Measurements from ENCODE around the gene OLFM2.
A peak's percentile ranks its signal among the peaks of the same experiment; 100 is the strongest.
"Not testable (repeated sequence)": the region's sequence is repeated elsewhere in the genome, so short reads cannot be mapped to it uniquely, and the experiment has no call there.

Gene OLFM2

GRCh38 chr19:9956956-9957355 is 20.6 kb upstream of the OLFM2 start:
- intact Hi-C loops (cut with micrococcal nuclease), result no loop called here
- H3K4me1 Mint-ChIP-seq (ENCODE audit: low read depth), result no peaks in the 10 kb centered on the region
- no peak overlapping the region for H3K4me3 Mint-ChIP-seq
- no peak overlapping the region for H3K27ac Mint-ChIP-seq
- H3K9me3 Mint-ChIP-seq, result no peaks in the 10 kb centered on the region
- peaks cover 27% of the 10 kb centered on the region for H3K27me3 Mint-ChIP-seq
- no peaks in the 10 kb centered on the region for H3K36me3 Mint-ChIP-seq (ENCODE audit: low read depth)

- H3K27me3 Mint-ChIP-seq, result peaks cover 16% of the 10 kb centered on the region
Measured at GRCh38 chr19:9953802-9954542, 17.7 kb upstream of the OLFM2 start.

GRCh38 chr19:9952276-9952675 is 16.0 kb upstream of the OLFM2 start:
- no peak overlapping the region for H3K27ac Mint-ChIP-seq
- intact Hi-C loops (cut with micrococcal nuclease), result no loop called here
- no peak overlapping the region for H3K4me3 Mint-ChIP-seq
- no peaks in the 10 kb centered on the region for H3K9me3 Mint-ChIP-seq
- no peaks in the 10 kb centered on the region for H3K36me3 Mint-ChIP-seq (ENCODE audit: low read depth)
- H3K27me3 Mint-ChIP-seq, result peaks cover 12% of the 10 kb centered on the region
- H3K4me1 Mint-ChIP-seq (ENCODE audit: low read depth), result no peaks in the 10 kb centered on the region

More at GRCh38 chr19:9953802-9954542, 17.7 kb upstream of the OLFM2 start:
- intact Hi-C loops (cut with micrococcal nuclease), result no loop called here
- H3K9me3 Mint-ChIP-seq, result no peaks in the 10 kb centered on the region
- no peaks in the 10 kb centered on the region for H3K4me1 Mint-ChIP-seq (ENCODE audit: low read depth)
- H3K27ac Mint-ChIP-seq, result no peak overlapping the region
- H3K36me3 Mint-ChIP-seq (ENCODE audit: low read depth), result no peaks in the 10 kb centered on the region
- no peak overlapping the region for H3K4me3 Mint-ChIP-seq

GRCh38 chr19:9947441-9947840 is 11.1 kb upstream of the OLFM2 start:
- Mint-ChIP-seq H3K4me1 (ENCODE audit: low read depth) (peaks cover 7% of the 10 kb centered on the region), H3K9me3 (peaks cover 3% of the 10 kb centered on the region), H3K4me3 (no peak overlapping the region), H3K36me3 (ENCODE audit: low read depth) (no peaks in the 10 kb centered on the region), H3K27me3 (peaks cover 7% of the 10 kb centered on the region), H3K27ac (no peak overlapping the region)
- intact Hi-C loops (cut with micrococcal nuclease), result no loop called here

GRCh38 chr19:9946528-9947125 is 10.3 kb upstream of the OLFM2 start:
- H3K4me3 Mint-ChIP-seq; H3K27ac Mint-ChIP-seq; H3K4me1 Mint-ChIP-seq (ENCODE audit: low read depth); H3K36me3 Mint-ChIP-seq (ENCODE audit: low read depth); intact Hi-C loops (cut with micrococcal nuclease); H3K27me3 Mint-ChIP-seq: not testable (repeated sequence)
- H3K9me3 Mint-ChIP-seq, result peaks cover 11% of the 10 kb centered on the region

- peaks cover 16% of the 10 kb centered on the region for H3K9me3 Mint-ChIP-seq
- H3K4me3 Mint-ChIP-seq, result no peak overlapping the region
- H3K4me1 Mint-ChIP-seq (ENCODE audit: low read depth), result peaks cover 7% of the 10 kb centered on the region
- intact Hi-C loops (cut with micrococcal nuclease), result no loop called here
- H3K27ac Mint-ChIP-seq, result no peak overlapping the region
- H3K27me3 Mint-ChIP-seq, result peaks cover 13% of the 10 kb centered on the region
- H3K36me3 Mint-ChIP-seq (ENCODE audit: low read depth), result no peaks in the 10 kb centered on the region
Measured at GRCh38 chr19:9945319-9945966, 9.1 kb upstream of the OLFM2 start.

- intact Hi-C loops (cut with micrococcal nuclease), result no loop called here
- Mint-ChIP-seq H3K4me1 (ENCODE audit: low read depth) (peaks cover 7% of the 10 kb centered on the region), H3K27me3 (peaks cover 22% of the 10 kb centered on the region)
Measured at GRCh38 chr19:9943744-9944143, 7.4 kb upstream of the OLFM2 start.

GRCh38 chr19:9941671-9942070 is 5.4 kb upstream of the OLFM2 start:
- Mint-ChIP-seq H3K27me3 (peaks cover 41% of the 10 kb centered on the region), H3K4me1 (ENCODE audit: low read depth) (peaks cover 13% of the 10 kb centered on the region), H3K36me3 (ENCODE audit: low read depth) (no peaks in the 10 kb centered on the region), H3K4me3 (no peak overlapping the region), H3K27ac (no peak overlapping the region), H3K9me3 (peaks cover 16% of the 10 kb centered on the region)
- intact Hi-C loops (cut with micrococcal nuclease), result no loop called here

More at GRCh38 chr19:9943744-9944143, 7.4 kb upstream of the OLFM2 start:
- Mint-ChIP-seq H3K9me3 (peaks cover 16% of the 10 kb centered on the region), H3K36me3 (ENCODE audit: low read depth) (no peaks in the 10 kb centered on the region), H3K4me3 (no peak overlapping the region), H3K27ac (no peak overlapping the region)

- Mint-ChIP-seq H3K4me1 (ENCODE audit: low read depth) (peaks cover 14% of the 10 kb centered on the region), H3K36me3 (ENCODE audit: low read depth) (no peaks in the 10 kb centered on the region), H3K27ac (no peak overlapping the region), H3K4me3 (no peak overlapping the region), H3K9me3 (peaks cover 16% of the 10 kb centered on the region), H3K27me3 (peaks cover 43% of the 10 kb centered on the region)
- intact Hi-C loops (cut with micrococcal nuclease), result no loop called here
Measured at GRCh38 chr19:9941231-9941630, 4.9 kb upstream of the OLFM2 start.

- H3K9me3 Mint-ChIP-seq, result peaks cover 16% of the 10 kb centered on the region
- no peak overlapping the region for H3K4me3 Mint-ChIP-seq
- intact Hi-C loops (cut with micrococcal nuclease), result no loop called here
- peaks cover 15% of the 10 kb centered on the region for H3K4me1 Mint-ChIP-seq (ENCODE audit: low read depth)
- H3K36me3 Mint-ChIP-seq (ENCODE audit: low read depth), result no peaks in the 10 kb centered on the region
- no peak overlapping the region for H3K27ac Mint-ChIP-seq
- H3K27me3 Mint-ChIP-seq, result peaks cover 46% of the 10 kb centered on the region
Measured at GRCh38 chr19:9940778-9941177, 4.5 kb upstream of the OLFM2 start.

GRCh38 chr19:9939301-9939913 is 3.1 kb upstream of the OLFM2 start:
- Mint-ChIP-seq H3K27ac (no peak overlapping the region), H3K27me3 (peaks cover 57% of the 10 kb centered on the region), H3K9me3 (peaks cover 16% of the 10 kb centered on the region), H3K4me3 (no peak overlapping the region), H3K4me1 (ENCODE audit: low read depth) (peaks cover 17% of the 10 kb centered on the region), H3K36me3 (ENCODE audit: low read depth) (no peaks in the 10 kb centered on the region)
- intact Hi-C loops (cut with micrococcal nuclease), result no loop called here

- Mint-ChIP-seq H3K9me3 (peaks cover 9% of the 10 kb centered on the region), H3K4me1 (ENCODE audit: low read depth) (peaks cover 20% of the 10 kb centered on the region), H3K36me3 (ENCODE audit: low read depth) (no peaks in the 10 kb centered on the region), H3K27ac (no peak overlapping the region), H3K27me3 (peaks cover 72% of the 10 kb centered on the region), H3K4me3 (no peak overlapping the region)
- intact Hi-C loops (cut with micrococcal nuclease), result no loop called here
Measured at GRCh38 chr19:9937001-9937411, 691 bp upstream of the OLFM2 start.

- intact Hi-C loops (cut with micrococcal nuclease), result loop anchor here (2.0 kb wide), 1 partner anchor 65 kb away; no protein-coding TSS in a partner anchor
- peaks cover 24% of the 10 kb centered on the region for H3K4me1 Mint-ChIP-seq (ENCODE audit: low read depth)
- H3K36me3 Mint-ChIP-seq (ENCODE audit: low read depth), result no peaks in the 10 kb centered on the region
- H3K9me3 Mint-ChIP-seq, result no peaks in the 10 kb centered on the region
- no peak overlapping the region for H3K27ac Mint-ChIP-seq
- H3K4me3 Mint-ChIP-seq, result peak overlapping the region; percentile 4
- H3K27me3 Mint-ChIP-seq, result peaks cover 72% of the 10 kb centered on the region
Measured at GRCh38 chr19:9935506-9936325, 599 bp downstream of the OLFM2 start.

Measured in dendritic cell treated with granulocyte-macrophage colony-stimulating factor and Interleukin-4, amounts not matched to agents 40 ng/mL and 50 ng/mL, for 4 days (primary cell).